GM18907 (cell line): ENCODE measurements around the gene OSBPL6.
"Not testable (repeated sequence)": the region's sequence is repeated elsewhere in the genome, so short reads cannot be mapped to it uniquely, and the experiment has no call there.

Experiments
- ATAC-seq: cut with Tn5 transposase; IDR thresholded peaks from one replicate; pipeline ENCODE4 v1.9.1; 2021; ENCODE audit warnings: mild to moderate bottlenecking, moderate library complexity; ENCODE audit not compliant: unreplicated experiment

Gene OSBPL6

DNA sequence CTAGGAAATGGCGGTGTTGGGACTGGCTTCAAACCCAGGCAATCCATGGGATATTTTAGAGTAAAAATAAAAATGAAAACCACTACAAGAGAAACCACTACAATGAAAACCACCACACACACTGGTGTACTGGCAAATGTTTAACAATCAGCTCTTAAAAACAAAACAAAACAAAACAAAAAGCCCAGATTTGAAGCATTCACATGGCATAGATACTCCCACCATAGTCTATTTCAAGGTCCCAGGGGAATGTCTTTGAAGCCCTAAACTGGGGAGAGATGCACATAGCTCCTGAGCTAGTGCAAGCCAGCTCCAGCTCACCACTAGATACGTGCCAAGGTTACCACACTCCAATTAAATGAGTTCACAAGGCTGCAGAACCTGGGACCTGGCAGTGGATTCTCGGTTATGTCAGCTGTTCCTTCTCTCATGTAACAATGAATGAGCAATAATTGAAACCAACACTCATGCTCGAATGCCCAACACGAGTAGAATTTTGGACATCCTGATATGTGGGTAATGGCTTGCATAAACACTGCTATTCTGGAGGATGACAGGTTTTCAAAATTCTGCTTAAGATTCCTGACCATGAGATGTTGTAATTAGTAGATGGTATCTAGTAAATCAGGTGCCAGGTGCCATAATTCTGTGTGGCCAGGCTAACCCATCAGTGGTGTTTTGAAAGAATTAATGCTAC lies 102.2 kb downstream of the OSBPL6 start:
- no peak for ATAC-seq

DNA sequence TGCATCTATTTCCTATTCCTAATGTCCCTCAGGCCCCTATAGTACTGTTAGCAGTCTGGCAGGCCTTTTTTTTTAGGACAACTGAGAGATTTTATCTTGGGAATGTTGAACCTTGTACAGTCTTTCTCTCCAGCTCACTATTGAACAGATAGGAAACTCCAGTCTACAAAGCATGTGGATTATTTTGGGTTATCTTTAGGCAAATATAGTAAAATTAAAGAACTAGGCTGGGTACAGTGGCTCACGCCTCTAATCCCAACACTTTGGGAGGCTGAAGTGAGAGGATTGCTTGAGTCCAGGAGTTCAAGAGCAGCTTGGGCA lies 102.7 kb downstream of the OSBPL6 start:
- ATAC-seq: no peak

- no peak for ATAC-seq
These were observed 104.5 kb downstream of the OSBPL6 start for GRCh38 chr2:178298785-178299212.

- ATAC-seq: no peak
These were observed 107.4 kb downstream of the OSBPL6 start for GRCh38 chr2:178301649-178302238.

DNA sequence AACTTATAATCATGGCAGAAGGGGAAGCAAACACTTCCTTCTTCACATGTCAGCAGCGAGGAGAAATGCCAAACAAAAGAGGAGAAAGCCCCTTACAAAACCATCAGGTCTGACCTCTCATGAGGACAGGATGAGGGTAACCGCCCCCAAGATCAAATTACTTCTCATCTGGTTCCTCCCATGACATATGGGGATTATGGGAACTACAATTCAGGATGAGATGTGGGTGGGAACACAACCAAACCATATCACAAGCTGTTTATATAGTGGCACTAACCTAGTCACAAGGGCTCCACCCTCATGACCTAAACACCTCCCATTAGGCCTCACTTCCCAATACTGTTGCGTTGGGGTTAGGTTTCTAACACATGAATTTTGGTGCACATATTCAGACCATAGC lies 110.0 kb downstream of the OSBPL6 start:
- ATAC-seq: no peak

DNA sequence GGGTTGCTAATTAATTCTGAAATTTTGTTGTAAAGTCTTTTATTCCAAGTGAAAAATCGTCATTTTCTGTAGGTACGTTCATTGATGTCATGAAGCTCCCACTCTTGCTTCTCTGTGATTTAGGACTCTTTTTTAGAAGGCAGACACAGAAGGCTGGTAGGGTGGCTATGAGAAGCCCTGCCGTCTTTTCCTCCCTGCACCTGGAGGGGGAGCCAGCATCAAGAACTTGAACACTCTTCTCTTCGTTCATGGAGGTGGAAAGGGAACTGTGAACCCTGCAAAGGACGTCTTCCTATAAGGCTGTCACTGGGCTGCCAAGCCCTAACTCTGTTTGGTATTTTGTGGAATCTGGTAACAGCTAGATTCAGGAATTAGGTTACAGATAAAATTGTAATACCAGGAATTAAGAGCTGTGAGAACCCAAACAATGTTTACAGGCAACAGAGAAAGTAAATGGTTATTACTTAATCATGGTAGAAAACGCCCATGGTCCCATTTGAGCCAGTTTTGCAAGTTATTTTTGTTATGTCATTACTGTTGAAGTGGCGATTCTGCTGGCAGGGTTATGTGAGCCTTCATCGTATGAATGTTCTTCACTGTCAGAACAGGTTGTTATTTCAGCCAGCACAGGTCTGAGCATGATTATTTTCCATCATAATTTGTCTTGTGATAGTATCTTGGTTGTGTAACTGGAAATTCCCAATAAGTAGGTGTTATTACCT lies 112.2 kb downstream of the OSBPL6 start:
- peak; percentile 92 for ATAC-seq

DNA sequence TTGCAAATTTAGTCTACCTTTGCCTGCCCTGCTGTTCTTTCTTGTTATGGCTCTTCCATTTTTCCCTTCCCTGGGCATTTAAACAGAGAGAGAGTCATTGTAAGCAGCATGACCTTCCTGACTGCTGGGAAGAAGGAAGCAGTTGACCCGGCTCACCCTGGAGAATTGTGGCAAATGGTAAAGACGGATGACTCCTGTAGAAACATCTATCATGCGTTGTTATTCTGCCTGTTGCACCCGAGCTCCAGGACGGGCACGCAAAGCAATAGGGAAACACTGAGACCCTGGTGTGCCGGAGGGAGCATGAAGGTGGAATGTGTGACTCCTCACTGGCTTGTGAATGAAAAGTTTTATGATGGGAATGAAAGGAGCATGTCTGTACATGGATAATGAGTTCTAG lies 113.3 kb downstream of the OSBPL6 start:
- ATAC-seq: no peak

- no peak for ATAC-seq
These were observed 115.2 kb downstream of the OSBPL6 start for GRCh38 chr2:178309541-178309940.

DNA sequence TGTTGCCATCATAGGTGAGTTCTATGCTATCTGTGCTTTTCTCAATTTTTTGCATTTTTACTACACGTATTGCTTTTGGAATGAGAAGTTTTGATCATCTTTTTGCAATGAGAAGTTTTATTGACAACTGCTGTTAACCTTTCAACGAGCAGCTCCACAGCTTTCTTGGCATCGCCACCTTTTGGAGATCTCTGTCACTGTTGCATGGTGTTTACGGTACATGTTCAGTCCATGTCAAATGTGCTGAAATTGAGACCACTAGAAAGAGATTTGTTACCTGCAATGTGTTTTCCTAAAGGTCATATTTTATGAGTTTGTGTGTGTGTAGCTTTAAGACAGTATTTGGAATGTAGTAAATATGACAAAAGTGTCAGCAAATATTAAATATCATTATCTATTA lies 120.8 kb downstream of the OSBPL6 start:
- no peak for ATAC-seq

- no peak for ATAC-seq
These were observed 121.2 kb downstream of the OSBPL6 start for GRCh38 chr2:178315488-178315948.

DNA sequence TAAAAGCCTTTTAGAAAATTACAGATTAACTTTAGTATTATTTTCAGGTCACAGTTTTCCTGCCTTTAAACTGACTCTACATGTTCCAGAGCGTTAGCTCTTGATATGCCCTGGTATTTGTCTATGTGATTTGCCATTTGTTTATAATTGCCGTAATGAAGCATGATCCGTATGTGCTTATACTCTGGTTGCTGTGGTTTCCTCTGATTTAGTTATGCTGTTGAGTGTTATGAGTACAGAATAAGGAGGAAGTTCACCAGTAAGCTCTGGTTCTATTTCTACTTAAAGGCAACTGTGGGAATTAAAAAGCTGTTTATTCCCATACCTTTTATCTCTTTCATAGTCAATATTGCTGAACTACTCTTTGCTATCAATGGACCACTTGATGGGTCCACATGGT lies 123.5 kb downstream of the OSBPL6 start:
- ATAC-seq: no peak

DNA sequence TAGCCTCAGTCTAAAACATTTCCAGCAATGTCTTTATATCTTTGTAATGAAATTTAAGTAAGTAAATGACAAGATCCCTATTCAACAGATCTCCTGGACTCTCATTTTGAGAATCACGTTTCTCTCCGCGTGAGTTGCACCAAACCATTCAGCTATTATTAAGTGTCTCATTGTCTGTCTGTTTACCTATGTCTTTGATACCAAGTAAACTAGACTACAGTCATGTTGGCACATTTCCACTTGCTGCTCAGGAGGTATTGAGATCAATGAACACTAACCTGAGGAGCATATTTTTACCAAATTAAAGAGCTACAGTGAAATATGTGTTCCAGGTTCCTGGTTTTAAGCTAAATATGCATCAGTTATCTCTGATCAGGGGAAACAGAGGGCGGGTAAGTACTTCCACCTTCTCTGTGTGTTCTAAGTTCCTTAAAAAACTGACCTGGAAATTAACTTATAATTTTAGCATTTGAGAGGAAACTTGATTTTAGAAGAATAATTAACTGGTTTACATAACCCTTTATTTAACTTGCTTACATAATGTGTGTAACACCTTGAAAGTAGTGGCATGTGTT lies 125.8 kb downstream of the OSBPL6 start:
- ATAC-seq: no peak

DNA sequence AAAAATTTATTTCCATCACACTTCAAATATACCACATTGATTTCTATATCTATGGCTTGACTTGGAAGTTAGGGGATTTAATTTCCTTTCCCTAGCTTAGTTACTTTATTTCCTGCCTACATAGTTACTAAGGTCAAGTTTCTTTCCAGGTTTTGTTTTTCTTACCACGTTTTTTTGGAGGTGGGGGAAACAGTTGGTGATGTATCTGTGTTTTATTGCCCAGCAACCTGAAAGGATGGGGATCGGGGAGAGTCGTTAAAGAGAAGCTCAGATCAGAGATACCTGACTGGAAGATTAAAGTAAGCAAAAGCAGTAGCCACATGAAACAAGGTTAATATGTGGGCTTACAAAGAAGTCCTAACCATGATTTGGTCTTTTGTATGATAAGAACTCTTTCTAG lies 127.8 kb downstream of the OSBPL6 start:
- no peak for ATAC-seq

DNA sequence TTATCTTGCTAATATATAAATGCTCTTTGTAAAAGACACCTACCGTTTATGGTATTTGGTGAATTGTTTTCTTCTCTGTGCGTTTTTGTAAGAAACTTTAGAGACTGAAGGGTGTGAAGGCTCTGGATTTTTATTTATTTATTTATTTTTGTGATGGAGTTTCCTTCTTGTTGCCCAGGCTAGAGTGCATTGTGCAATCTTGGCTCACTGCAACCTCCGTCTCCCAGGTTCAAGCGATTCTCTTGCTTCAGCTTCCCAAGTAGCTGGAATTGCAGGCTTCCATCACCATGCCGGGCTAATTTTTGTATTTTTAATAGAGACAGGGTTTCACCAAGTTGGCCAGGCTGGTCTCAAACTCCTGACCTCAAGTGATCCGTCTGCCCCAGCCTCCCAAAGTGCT lies 129.0 kb downstream of the OSBPL6 start:
- not testable (repeated sequence) for ATAC-seq

GRCh38 chr2:178324077-178324476 lies 129.8 kb downstream of the OSBPL6 start:
- ATAC-seq: no peak

DNA sequence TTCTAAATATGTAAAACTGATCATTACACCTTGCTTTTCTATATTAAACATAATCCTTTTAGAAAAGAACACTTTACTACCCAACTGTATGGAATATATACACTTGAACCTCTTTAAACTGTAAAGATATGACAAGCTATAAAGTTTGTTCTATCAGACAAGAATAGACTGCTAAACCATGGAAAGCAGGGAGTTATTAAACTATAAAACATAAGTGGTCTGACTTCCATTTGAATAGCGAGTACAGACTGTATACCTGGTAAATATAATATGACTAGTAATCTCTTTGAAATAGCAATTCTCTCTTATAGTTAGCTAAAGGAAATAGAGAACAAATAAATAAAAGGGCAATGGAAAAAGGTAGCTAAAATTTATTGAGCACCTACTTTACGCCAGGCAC lies 131.0 kb downstream of the OSBPL6 start:
- ATAC-seq: no peak

DNA sequence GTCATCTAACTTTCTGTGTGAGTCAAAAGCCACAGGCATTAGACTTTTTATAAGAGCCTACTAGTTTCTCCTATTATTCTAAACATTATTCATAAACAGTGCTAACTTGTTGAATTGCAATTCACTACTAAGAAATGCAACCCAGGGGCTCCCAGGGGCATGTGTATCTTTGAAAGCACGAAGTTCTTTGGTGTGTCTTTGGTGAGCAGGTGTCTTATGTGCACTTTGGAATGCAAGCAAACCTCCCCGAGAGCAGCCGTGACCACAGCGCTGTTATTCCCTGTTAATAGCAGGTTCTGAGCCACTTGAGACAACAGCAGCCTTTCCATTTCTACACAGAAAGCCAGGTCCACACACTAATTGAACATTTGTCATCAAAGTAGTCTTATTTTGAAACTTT lies 133.2 kb downstream of the OSBPL6 start:
- no peak for ATAC-seq

GRCh38 chr2:178328037-178328436 lies 133.7 kb downstream of the OSBPL6 start:
- no peak for ATAC-seq

- no peak for ATAC-seq
These were observed 136.1 kb downstream of the OSBPL6 start for GRCh38 chr2:178330175-178331017.

- no peak for ATAC-seq
These were observed 137.4 kb downstream of the OSBPL6 start for GRCh38 chr2:178331474-178332432.
